GM23338 (cell line): Measurements from ENCODE around the gene UBL5. TPM values are rescaled to one million over a fixed set of nuclear protein-coding genes. Genes with fewer than 3 reads are reported as not detected.
A peak's percentile ranks its signal among the peaks of the same experiment; 100 is the strongest.

Experiments used
- ATAC-seq: fragments of 200-7000 bp; cut with Tn5 transposase; 3 replicates; pipeline ENCODE4 v1.9.1; 2020
- DNase-seq: peaks from one replicate; pipeline ENCODE4 v3.0.0-alpha.2; 2015; ENCODE audit warnings: low spot score
- H2AFZ ChIP-seq: fragments of 200-600 bp; sonication (generic); 2 replicates; pipeline ENCODE4 v1.8.0; 2016; ENCODE audit warnings: antibody characterized with exemption, mild to moderate bottlenecking, moderate library complexity
- H3F3A ChIP-seq: fragments of 200-600 bp; sonication (generic); replicated peaks from 2 replicates; pipeline ENCODE4 v1.8.0; 2017; ENCODE audit warnings: antibody characterized with exemption, mixed run types, low read depth
- H3K27ac ChIP-seq: fragments of 200-600 bp; sonication (generic); 2 replicates; pipeline ENCODE4 v1.6.1; 2016; ENCODE audit warnings: low read depth
- H3K27me3 ChIP-seq: fragments of 200-600 bp; sonication (generic); 2 replicates; pipeline ENCODE4 v1.8.0; 2016; ENCODE audit warnings: mild to moderate bottlenecking, mixed run types, moderate library complexity; ENCODE audit not compliant: insufficient read depth
- H3K36me3 ChIP-seq: fragments of 200-600 bp; sonication (generic); 2 replicates; pipeline ENCODE4 v1.8.0; 2016; ENCODE audit warnings: mild to moderate bottlenecking; ENCODE audit not compliant: insufficient read depth
- H3K4me1 ChIP-seq: fragments of 200-600 bp; sonication (generic); 2 replicates; pipeline ENCODE4 v1.8.0; 2016; ENCODE audit warnings: mild to moderate bottlenecking, moderate library complexity; ENCODE audit not compliant: insufficient read depth
- H3K4me2 ChIP-seq: fragments of 200-600 bp; sonication (generic); 2 replicates; pipeline ENCODE4 v1.7.1; 2017; ENCODE audit warnings: mixed run types
- H3K4me3 ChIP-seq: fragments of 200-600 bp; sonication (generic); 2 replicates; pipeline ENCODE4 v1.6.1; 2016; ENCODE audit warnings: mixed run types
- H3K79me2 ChIP-seq: fragments of 200-600 bp; sonication (generic); replicated peaks from 2 replicates; pipeline ENCODE4 v1.8.0; 2017; ENCODE audit warnings: mild to moderate bottlenecking; ENCODE audit not compliant: insufficient read depth
- H3K9me2 ChIP-seq: fragments of 200-600 bp; sonication (generic); 2 replicates; pipeline ENCODE4 v1.8.0; 2017; ENCODE audit not compliant: insufficient read depth
- H4K20me1 ChIP-seq: fragments of 200-600 bp; sonication (generic); replicated peaks from 2 replicates; pipeline ENCODE4 v1.8.0; 2017; ENCODE audit warnings: mild to moderate bottlenecking; ENCODE audit not compliant: insufficient read depth
- H3K27ac Mint-ChIP-seq: 2 replicates; pipeline ENCODE4 v1.8.0; 2020; ENCODE audit warnings: inconsistent platforms, mild to moderate bottlenecking, moderate library complexity, mixed read lengths
- H3K27me3 Mint-ChIP-seq: 3 replicates; pipeline ENCODE4 v1.8.0; 2022; ENCODE audit warnings: low read depth, mild to moderate bottlenecking, moderate library complexity, mixed read lengths, inconsistent platforms; ENCODE audit not compliant: insufficient read depth, poor library complexity
- H3K36me3 Mint-ChIP-seq: 3 replicates; pipeline ENCODE4 v1.8.0; 2021; ENCODE audit warnings: low read depth, mild to moderate bottlenecking, inconsistent platforms, moderate library complexity, mixed read lengths
- H3K4me1 Mint-ChIP-seq: 3 replicates; pipeline ENCODE4 v1.8.0; 2020; ENCODE audit warnings: mild to moderate bottlenecking, inconsistent platforms, mixed read lengths
- H3K4me3 Mint-ChIP-seq: 3 replicates; pipeline ENCODE4 v1.8.0; 2021; ENCODE audit warnings: moderate library complexity, mild to moderate bottlenecking, inconsistent platforms, mixed read lengths
- H3K9me3 Mint-ChIP-seq: 3 replicates; pipeline ENCODE4 v1.8.0; 2020; ENCODE audit warnings: moderate library complexity, mild to moderate bottlenecking, inconsistent platforms, mixed read lengths
- CREB1 ChIP-seq: fragments of 250-450 bp; sonication (Bioruptor Pico); IDR thresholded peaks from 2 replicates; pipeline ENCODE4 v1.5.0; 2020; ENCODE audit warnings: low read depth, mild to moderate bottlenecking, moderate library complexity
- CTCF ChIP-seq, 2 experiments: fragments of 200-600 bp in 1 of 2; sonication (generic) in 1 of 2; conservative IDR thresholded peaks; 2 replicates each; pipeline versions ENCODE4 v1.5.1 to v1.6.1; 2016 to 2017; ENCODE audit warnings: antibody characterized with exemption in 2 of 2, low read depth in 2 of 2, mild to moderate bottlenecking in 2 of 2, moderate library complexity in 1 of 2
- ETS1 ChIP-seq: IDR thresholded peaks from 2 replicates; pipeline ENCODE4 v1.6.1; 2016; ENCODE audit warnings: antibody characterized with exemption
- EZH2 ChIP-seq: fragments of 200-600 bp; sonication (generic); IDR thresholded peaks from one replicate; pipeline ENCODE4 v1.8.0; 2017; ENCODE audit warnings: antibody characterized with exemption, mild to moderate bottlenecking, low read depth; ENCODE audit not compliant: unreplicated experiment
- EZH2phosphoT487 ChIP-seq: fragments of 200-600 bp; sonication (generic); IDR thresholded peaks from one replicate; pipeline ENCODE4 v1.8.1; 2018; ENCODE audit warnings: antibody characterized with exemption; ENCODE audit not compliant: unreplicated experiment
- JUNB ChIP-seq: IDR thresholded peaks from one replicate; pipeline ENCODE4 v1.6.1; 2016; ENCODE audit warnings: antibody characterized with exemption; ENCODE audit not compliant: unreplicated experiment
- NANOG ChIP-seq: IDR thresholded peaks from 2 replicates; pipeline ENCODE4 v1.6.1; 2016; ENCODE audit warnings: antibody characterized with exemption, borderline replicate concordance
- POLR2AphosphoS5 ChIP-seq: IDR thresholded peaks from 2 replicates; pipeline ENCODE4 v1.6.1; 2016; ENCODE audit warnings: antibody characterized with exemption, low read depth
- REST ChIP-seq: IDR thresholded peaks from one replicate; pipeline ENCODE4 v1.6.1; 2018; ENCODE audit warnings: antibody characterized with exemption; ENCODE audit not compliant: unreplicated experiment
- STAT1 ChIP-seq: IDR thresholded peaks from one replicate; pipeline ENCODE4 v1.6.1; 2016; ENCODE audit warnings: antibody characterized with exemption; ENCODE audit not compliant: unreplicated experiment
- ZNF114 ChIP-seq: fragments of 250-450 bp; sonication (Bioruptor Pico); IDR thresholded peaks from 2 replicates; pipeline ENCODE4 v1.5.0; 2020; ENCODE audit warnings: mild to moderate bottlenecking, moderate library complexity
- ZNF331 ChIP-seq: fragments of 250-450 bp; sonication (Bioruptor Pico); IDR thresholded peaks from 2 replicates; pipeline ENCODE4 v1.5.0; 2020; ENCODE audit warnings: low read depth, mild to moderate bottlenecking, moderate library complexity
- ZNF462 ChIP-seq: fragments of 250-450 bp; sonication (Bioruptor Pico); IDR thresholded peaks from 2 replicates; pipeline ENCODE4 v1.5.0; 2020; ENCODE audit warnings: mild to moderate bottlenecking, moderate library complexity
- polyA plus RNA-seq: library from polyadenylated mRNA; unstranded; fragments of >200 nt; fragmentation: Nextera tagmentation; extraction: Ambion mirVana; gene quantifications from 2 replicates; pipeline ENCODE4 v1.2.1, GENCODE V29; 2016
- total RNA-seq: library from RNA; depleted of rRNA; stranded (reverse); fragments of >200 nt; shearing (Covaris generic); gene quantifications from 2 replicates; pipeline ENCODE4 v1.2.3, GENCODE V29; 2014

Gene UBL5
- total and polyA plus RNA-seq, 2 experiments from 2014 or later, result 304 to 1,371 TPM

- no peak for DNase-seq
- H2AFZ ChIP-seq, result peak overlapping the region; percentile 99
- peaks cover 33% of the 10 kb centered on the region for H3K36me3 Mint-ChIP-seq
- peaks cover 10% of the 10 kb centered on the region; the same call in 1 of the 2 replicates for H3F3A ChIP-seq
- H3K4me2 ChIP-seq, result peak overlapping the region; percentile 97
- ATAC-seq, result peak; percentile 7
- peak overlapping the region; percentile 98 for H3K4me3 ChIP-seq
- H3K4me3 Mint-ChIP-seq, result peak overlapping the region; percentile 90
- TF ChIP-seq REST (no peak), POLR2AphosphoS5 (no peak), EZH2 (no peak), ETS1 (no peak), CREB1 (CRISPR knock-in tag) (no peak), ZNF114 (CRISPR knock-in tag) (no peak), ZNF462 (CRISPR knock-in tag) (no peak), JUNB (no peak), STAT1 (no peak), ZNF331 (no peak), EZH2phosphoT487 (no peak), NANOG (no peak), CTCF (conservative IDR thresholded peaks at IDR 0.05; ENCODE audit: low read depth in 2 of 2) (no peak)
- peak overlapping the region; percentile 99 for H3K27ac ChIP-seq
- peaks cover 21% of the 10 kb centered on the region; the same call in 2 of the 3 replicates for H3K9me3 Mint-ChIP-seq
- H3K4me1 Mint-ChIP-seq, result peaks cover 14% of the 10 kb centered on the region; the same call in 2 of the 3 replicates
- H3K9me2 ChIP-seq, result no peaks in the 10 kb centered on the region
- peaks cover 8% of the 10 kb centered on the region for H4K20me1 ChIP-seq
- peaks cover 6% of the 10 kb centered on the region for H3K27me3 Mint-ChIP-seq
- peaks cover 10% of the 10 kb centered on the region; the same call in 1 of the 2 replicates for H3K36me3 ChIP-seq
- no peaks in the 10 kb centered on the region for H3K27me3 ChIP-seq
- peak overlapping the region; percentile 97 for H3K27ac Mint-ChIP-seq
- peaks cover 12% of the 10 kb centered on the region for H3K4me1 ChIP-seq
- H3K79me2 ChIP-seq, result peaks cover 51% of the 10 kb centered on the region
These were observed 9.5 kb upstream of the UBL5 start for GRCh38 chr19:9818175-9818733.
